GM23338 (cell line): Measurements from ENCODE around the gene NUDT16.

Experiments used
- CREB1 ChIP-seq: fragments of 250-450 bp; sonication (Bioruptor Pico); IDR thresholded peaks from 2 replicates; pipeline ENCODE4 v1.5.0; 2020; ENCODE audit warnings: low read depth, mild to moderate bottlenecking, moderate library complexity
- EZH2 ChIP-seq: fragments of 200-600 bp; sonication (generic); IDR thresholded peaks from one replicate; pipeline ENCODE4 v1.8.0; 2017; ENCODE audit warnings: antibody characterized with exemption, mild to moderate bottlenecking, low read depth; ENCODE audit not compliant: unreplicated experiment
- EZH2phosphoT487 ChIP-seq: fragments of 200-600 bp; sonication (generic); IDR thresholded peaks from one replicate; pipeline ENCODE4 v1.8.1; 2018; ENCODE audit warnings: antibody characterized with exemption; ENCODE audit not compliant: unreplicated experiment
- JUNB ChIP-seq: IDR thresholded peaks from one replicate; pipeline ENCODE4 v1.6.1; 2016; ENCODE audit warnings: antibody characterized with exemption; ENCODE audit not compliant: unreplicated experiment
- NANOG ChIP-seq: IDR thresholded peaks from 2 replicates; pipeline ENCODE4 v1.6.1; 2016; ENCODE audit warnings: antibody characterized with exemption, borderline replicate concordance
- POLR2AphosphoS5 ChIP-seq: IDR thresholded peaks from 2 replicates; pipeline ENCODE4 v1.6.1; 2016; ENCODE audit warnings: antibody characterized with exemption, low read depth
- STAT1 ChIP-seq: IDR thresholded peaks from one replicate; pipeline ENCODE4 v1.6.1; 2016; ENCODE audit warnings: antibody characterized with exemption; ENCODE audit not compliant: unreplicated experiment
- TF ChIP-seq, protein P1 (sequence below), 2 experiments: fragments of 200-600 bp in 1 of 2; sonication (generic) in 1 of 2; conservative IDR thresholded peaks; 2 replicates each; pipeline versions ENCODE4 v1.5.1 to v1.6.1; 2016 to 2017; ENCODE audit warnings: antibody characterized with exemption in 2 of 2, low read depth in 2 of 2, mild to moderate bottlenecking in 2 of 2, moderate library complexity in 1 of 2
- TF ChIP-seq, protein P2 (sequence below): IDR thresholded peaks from one replicate; pipeline ENCODE4 v1.6.1; 2018; ENCODE audit warnings: antibody characterized with exemption; ENCODE audit not compliant: unreplicated experiment
- TF ChIP-seq, protein P3 (sequence below): fragments of 250-450 bp; sonication (Bioruptor Pico); IDR thresholded peaks from 2 replicates; pipeline ENCODE4 v1.5.0; 2020; ENCODE audit warnings: mild to moderate bottlenecking, moderate library complexity

DNA sequence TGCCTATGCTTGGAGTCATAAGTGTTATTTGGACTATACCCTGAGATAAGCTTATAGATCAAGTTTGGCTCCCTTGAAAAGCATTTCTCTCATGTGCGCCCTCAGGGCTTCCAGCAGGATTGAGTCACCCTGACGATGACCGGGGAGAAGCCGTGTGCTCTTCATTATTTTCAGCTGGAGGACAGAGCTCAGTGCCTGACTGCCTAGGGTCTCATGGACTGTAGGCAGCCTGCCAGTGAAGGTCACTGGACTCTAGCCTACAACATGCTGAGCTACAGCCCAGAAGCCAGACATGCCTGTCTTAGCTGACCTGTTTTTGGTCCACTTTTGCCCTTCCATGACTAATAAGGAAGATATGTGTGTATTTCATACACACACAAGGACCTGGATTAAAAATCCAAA lies 31.6 kb upstream of the NUDT16 start:
- TF ChIP-seq, protein P1, sequence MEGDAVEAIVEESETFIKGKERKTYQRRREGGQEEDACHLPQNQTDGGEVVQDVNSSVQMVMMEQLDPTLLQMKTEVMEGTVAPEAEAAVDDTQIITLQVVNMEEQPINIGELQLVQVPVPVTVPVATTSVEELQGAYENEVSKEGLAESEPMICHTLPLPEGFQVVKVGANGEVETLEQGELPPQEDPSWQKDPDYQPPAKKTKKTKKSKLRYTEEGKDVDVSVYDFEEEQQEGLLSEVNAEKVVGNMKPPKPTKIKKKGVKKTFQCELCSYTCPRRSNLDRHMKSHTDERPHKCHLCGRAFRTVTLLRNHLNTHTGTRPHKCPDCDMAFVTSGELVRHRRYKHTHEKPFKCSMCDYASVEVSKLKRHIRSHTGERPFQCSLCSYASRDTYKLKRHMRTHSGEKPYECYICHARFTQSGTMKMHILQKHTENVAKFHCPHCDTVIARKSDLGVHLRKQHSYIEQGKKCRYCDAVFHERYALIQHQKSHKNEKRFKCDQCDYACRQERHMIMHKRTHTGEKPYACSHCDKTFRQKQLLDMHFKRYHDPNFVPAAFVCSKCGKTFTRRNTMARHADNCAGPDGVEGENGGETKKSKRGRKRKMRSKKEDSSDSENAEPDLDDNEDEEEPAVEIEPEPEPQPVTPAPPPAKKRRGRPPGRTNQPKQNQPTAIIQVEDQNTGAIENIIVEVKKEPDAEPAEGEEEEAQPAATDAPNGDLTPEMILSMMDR (conservative IDR thresholded peaks at IDR 0.05; ENCODE audit: low read depth in 2 of 2) = no peak
- TF ChIP-seq, protein P2, sequence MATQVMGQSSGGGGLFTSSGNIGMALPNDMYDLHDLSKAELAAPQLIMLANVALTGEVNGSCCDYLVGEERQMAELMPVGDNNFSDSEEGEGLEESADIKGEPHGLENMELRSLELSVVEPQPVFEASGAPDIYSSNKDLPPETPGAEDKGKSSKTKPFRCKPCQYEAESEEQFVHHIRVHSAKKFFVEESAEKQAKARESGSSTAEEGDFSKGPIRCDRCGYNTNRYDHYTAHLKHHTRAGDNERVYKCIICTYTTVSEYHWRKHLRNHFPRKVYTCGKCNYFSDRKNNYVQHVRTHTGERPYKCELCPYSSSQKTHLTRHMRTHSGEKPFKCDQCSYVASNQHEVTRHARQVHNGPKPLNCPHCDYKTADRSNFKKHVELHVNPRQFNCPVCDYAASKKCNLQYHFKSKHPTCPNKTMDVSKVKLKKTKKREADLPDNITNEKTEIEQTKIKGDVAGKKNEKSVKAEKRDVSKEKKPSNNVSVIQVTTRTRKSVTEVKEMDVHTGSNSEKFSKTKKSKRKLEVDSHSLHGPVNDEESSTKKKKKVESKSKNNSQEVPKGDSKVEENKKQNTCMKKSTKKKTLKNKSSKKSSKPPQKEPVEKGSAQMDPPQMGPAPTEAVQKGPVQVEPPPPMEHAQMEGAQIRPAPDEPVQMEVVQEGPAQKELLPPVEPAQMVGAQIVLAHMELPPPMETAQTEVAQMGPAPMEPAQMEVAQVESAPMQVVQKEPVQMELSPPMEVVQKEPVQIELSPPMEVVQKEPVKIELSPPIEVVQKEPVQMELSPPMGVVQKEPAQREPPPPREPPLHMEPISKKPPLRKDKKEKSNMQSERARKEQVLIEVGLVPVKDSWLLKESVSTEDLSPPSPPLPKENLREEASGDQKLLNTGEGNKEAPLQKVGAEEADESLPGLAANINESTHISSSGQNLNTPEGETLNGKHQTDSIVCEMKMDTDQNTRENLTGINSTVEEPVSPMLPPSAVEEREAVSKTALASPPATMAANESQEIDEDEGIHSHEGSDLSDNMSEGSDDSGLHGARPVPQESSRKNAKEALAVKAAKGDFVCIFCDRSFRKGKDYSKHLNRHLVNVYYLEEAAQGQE = no peak
- no peak for TF ChIP-seq POLR2AphosphoS5
- TF ChIP-seq STAT1 = no peak
- TF ChIP-seq EZH2 = no peak
- TF ChIP-seq EZH2phosphoT487 = no peak
- no peak for TF ChIP-seq CREB1 (CRISPR knock-in tag)
- no peak for TF ChIP-seq NANOG
- no peak for TF ChIP-seq JUNB
- TF ChIP-seq, protein P3, sequence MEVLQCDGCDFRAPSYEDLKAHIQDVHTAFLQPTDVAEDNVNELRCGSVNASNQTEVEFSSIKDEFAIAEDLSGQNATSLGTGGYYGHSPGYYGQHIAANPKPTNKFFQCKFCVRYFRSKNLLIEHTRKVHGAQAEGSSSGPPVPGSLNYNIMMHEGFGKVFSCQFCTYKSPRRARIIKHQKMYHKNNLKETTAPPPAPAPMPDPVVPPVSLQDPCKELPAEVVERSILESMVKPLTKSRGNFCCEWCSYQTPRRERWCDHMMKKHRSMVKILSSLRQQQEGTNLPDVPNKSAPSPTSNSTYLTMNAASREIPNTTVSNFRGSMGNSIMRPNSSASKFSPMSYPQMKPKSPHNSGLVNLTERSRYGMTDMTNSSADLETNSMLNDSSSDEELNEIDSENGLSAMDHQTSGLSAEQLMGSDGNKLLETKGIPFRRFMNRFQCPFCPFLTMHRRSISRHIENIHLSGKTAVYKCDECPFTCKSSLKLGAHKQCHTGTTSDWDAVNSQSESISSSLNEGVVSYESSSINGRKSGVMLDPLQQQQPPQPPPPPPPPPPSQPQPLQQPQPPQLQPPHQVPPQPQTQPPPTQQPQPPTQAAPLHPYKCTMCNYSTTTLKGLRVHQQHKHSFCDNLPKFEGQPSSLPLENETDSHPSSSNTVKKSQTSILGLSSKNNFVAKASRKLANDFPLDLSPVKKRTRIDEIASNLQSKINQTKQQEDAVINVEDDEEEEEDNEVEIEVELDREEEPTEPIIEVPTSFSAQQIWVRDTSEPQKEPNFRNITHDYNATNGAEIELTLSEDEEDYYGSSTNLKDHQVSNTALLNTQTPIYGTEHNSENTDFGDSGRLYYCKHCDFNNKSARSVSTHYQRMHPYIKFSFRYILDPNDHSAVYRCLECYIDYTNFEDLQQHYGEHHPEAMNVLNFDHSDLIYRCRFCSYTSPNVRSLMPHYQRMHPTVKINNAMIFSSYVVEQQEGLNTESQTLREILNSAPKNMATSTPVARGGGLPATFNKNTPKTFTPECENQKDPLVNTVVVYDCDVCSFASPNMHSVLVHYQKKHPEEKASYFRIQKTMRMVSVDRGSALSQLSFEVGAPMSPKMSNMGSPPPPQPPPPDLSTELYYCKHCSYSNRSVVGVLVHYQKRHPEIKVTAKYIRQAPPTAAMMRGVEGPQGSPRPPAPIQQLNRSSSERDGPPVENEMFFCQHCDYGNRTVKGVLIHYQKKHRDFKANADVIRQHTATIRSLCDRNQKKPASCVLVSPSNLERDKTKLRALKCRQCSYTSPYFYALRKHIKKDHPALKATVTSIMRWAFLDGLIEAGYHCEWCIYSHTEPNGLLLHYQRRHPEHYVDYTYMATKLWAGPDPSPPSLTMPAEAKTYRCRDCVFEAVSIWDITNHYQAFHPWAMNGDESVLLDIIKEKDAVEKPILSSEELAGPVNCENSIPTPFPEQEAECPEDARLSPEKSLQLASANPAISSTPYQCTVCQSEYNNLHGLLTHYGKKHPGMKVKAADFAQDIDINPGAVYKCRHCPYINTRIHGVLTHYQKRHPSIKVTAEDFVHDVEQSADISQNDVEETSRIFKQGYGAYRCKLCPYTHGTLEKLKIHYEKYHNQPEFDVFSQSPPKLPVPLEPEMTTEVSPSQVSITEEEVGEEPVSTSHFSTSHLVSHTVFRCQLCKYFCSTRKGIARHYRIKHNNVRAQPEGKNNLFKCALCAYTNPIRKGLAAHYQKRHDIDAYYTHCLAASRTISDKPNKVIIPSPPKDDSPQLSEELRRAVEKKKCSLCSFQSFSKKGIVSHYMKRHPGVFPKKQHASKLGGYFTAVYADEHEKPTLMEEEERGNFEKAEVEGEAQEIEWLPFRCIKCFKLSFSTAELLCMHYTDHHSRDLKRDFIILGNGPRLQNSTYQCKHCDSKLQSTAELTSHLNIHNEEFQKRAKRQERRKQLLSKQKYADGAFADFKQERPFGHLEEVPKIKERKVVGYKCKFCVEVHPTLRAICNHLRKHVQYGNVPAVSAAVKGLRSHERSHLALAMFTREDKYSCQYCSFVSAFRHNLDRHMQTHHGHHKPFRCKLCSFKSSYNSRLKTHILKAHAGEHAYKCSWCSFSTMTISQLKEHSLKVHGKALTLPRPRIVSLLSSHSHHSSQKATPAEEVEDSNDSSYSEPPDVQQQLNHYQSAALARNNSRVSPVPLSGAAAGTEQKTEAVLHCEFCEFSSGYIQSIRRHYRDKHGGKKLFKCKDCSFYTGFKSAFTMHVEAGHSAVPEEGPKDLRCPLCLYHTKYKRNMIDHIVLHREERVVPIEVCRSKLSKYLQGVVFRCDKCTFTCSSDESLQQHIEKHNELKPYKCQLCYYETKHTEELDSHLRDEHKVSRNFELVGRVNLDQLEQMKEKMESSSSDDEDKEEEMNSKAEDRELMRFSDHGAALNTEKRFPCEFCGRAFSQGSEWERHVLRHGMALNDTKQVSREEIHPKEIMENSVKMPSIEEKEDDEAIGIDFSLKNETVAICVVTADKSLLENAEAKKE (CRISPR knock-in tag) = no peak
